ENCODE results near the gene CALR.
"Not testable (repeated sequence)": the region's sequence is repeated elsewhere in the genome, so short reads cannot be mapped to it uniquely, and the experiment has no call there.

The CALR gene

GRCh38 chr19:12953799-12954611, 15.6 kb downstream of the CALR start:
- DNase-seq: no peak

GRCh38 chr19:12954612-12954962, 16.2 kb downstream of the CALR start:
- DNase-seq: no peak

- DNase-seq: not testable (repeated sequence)
Observed at GRCh38 chr19:12955575-12955974, 17.2 kb downstream of the CALR start.

GRCh38 chr19:12955996-12956395, 17.6 kb downstream of the CALR start:
- no peak for DNase-seq

- peak; percentile 78 for DNase-seq
Observed at GRCh38 chr19:12956446-12957388, 18.3 kb downstream of the CALR start, which contains the start of gene GADD45GIP1. Gene GADD45GIP1, minus strand, starts transcription at chr19:12957223. Its CDS starts 11 bp downstream, at chr19:12957212.

GRCh38 chr19:12957389-12957952, 19.1 kb downstream of the CALR start:
- not testable (repeated sequence) for DNase-seq

- no peak for DNase-seq
Observed at GRCh38 chr19:12959481-12959880, 21.1 kb downstream of the CALR start.

- DNase-seq: peak; percentile 54
Observed at GRCh38 chr19:12965017-12965811, 26.8 kb downstream of the CALR start.

- no peak for DNase-seq
Observed at GRCh38 chr19:12965812-12966135, 27.4 kb downstream of the CALR start.

- DNase-seq: no peak
Observed at GRCh38 chr19:12967907-12968306, 29.5 kb downstream of the CALR start.

GRCh38 chr19:12969292-12969988, 31.0 kb downstream of the CALR start, which contains the start of gene DAND5:
Gene DAND5, plus strand, starts transcription at chr19:12969576. Its CDS starts 85 bp downstream, at chr19:12969661.
- no peak for DNase-seq

GRCh38 chr19:12970070-12970820, 31.8 kb downstream of the CALR start:
- no peak for DNase-seq

- DNase-seq: no peak
Observed at GRCh38 chr19:12973236-12973635, 34.8 kb downstream of the CALR start.

GRCh38 chr19:12974301-12975220, 36.2 kb downstream of the CALR start:
- DNase-seq: no peak

GRCh38 chr19:12975221-12975741, 36.9 kb downstream of the CALR start:
- no peak for DNase-seq

GRCh38 chr19:12976109-12976508, 37.7 kb downstream of the CALR start:
- not testable (repeated sequence) for DNase-seq

GRCh38 chr19:12979974-12980373, 41.6 kb downstream of the CALR start:
- DNase-seq: no peak

- no peak for DNase-seq
Observed at GRCh38 chr19:12982648-12983047, 44.2 kb downstream of the CALR start.

- DNase-seq: no peak
Observed at GRCh38 chr19:12983091-12983490, 44.7 kb downstream of the CALR start.
